GM18861 (cell line): ENCODE results near the gene TNPO1.

ENCODE experiments used
- ATAC-seq: cut with Tn5 transposase; IDR thresholded peaks from one replicate; pipeline ENCODE4 v1.9.1; 2021; ENCODE audit not compliant: unreplicated experiment

The TNPO1 gene

GRCh38 chr5:72850113-72850512, 33.7 kb downstream of the TNPO1 start:
- ATAC-seq = no peak

DNA sequence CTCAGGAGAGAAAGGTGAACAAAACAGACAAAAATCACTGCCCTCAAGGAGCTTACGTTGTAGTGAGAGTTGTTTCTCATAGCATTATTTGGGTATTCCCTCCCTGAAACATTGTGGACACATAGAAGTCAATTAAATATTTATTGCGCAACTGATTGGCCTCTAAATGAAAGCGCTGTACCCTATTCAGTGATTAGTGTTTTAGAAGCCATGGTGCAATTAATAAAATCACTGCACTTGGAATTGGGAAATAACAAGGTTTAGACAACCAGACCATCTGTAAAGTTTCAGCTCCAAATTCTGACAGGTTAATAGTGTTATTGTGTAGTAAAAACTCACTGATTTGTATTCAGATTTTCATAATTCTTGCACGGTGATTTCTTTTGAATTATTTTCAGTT, 35.9 kb downstream of the TNPO1 start:
- ATAC-seq = no peak

DNA sequence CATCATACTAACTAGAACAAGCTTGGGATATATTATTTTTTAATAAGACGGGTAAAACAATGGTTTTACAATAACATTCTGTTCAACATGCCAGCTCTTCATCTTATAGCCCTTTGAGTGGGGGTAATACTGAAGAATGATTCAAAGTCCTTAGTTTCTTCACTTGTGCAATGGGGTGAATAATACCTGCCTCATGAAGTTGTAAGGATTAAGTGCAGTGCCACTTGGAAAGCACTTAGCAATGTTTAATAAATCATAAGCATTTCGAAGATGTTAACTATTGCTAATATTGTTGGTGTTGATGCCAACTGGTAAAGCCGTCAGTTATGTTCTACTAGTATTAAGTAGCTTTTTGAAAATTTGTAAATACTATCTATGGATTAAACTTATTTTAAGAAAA, 38.0 kb downstream of the TNPO1 start:
- no peak for ATAC-seq

GRCh38 chr5:72855821-72856220, 39.4 kb downstream of the TNPO1 start:
- no peak for ATAC-seq

DNA sequence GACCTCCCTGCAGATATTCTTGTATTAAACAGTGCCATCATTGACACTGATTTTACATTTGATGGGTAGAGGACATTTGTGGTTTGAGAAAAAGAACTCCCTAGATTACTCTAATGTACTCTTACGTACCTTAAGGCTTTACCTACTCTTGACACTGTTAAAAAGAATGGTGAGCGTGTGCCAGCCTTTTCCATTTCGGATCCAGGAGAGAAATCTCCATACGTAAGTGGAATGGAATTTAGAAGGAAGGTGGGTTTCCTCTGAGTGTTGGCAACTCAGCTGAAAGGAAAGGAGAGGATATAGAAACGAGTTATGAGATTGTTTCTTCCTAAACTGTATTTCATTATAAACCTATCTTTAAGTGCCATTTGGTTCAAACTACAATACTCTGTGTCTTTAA, 40.9 kb downstream of the TNPO1 start:
- ATAC-seq = no peak

DNA sequence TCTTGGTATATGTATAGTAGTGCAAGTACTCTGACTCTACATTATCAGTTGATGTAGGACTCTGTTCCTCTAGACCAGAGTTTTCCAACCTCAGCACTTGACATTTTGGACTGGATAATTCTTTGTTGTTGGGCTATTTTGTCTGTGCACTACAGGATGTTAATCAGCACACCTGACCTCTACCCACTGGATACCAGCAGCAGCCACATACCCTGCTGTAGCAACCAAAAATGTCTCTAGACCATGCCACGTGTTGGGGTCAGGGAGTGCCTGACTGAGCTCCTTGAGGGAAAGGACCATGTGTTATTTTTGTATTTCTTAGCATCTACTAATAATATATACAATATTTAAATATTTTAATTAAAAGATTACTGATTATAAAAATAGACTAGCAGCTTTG, 42.7 kb downstream of the TNPO1 start:
- no peak for ATAC-seq

GRCh38 chr5:72860499-72860898, 44.0 kb downstream of the TNPO1 start:
- ATAC-seq = no peak

- ATAC-seq = no peak
Observed at GRCh38 chr5:72871366-72872024, 55.0 kb downstream of the TNPO1 start.

- no peak for ATAC-seq
Observed at GRCh38 chr5:72878854-72879253, 62.4 kb downstream of the TNPO1 start.

GRCh38 chr5:72882989-72883388, 66.5 kb downstream of the TNPO1 start:
- ATAC-seq = no peak

DNA sequence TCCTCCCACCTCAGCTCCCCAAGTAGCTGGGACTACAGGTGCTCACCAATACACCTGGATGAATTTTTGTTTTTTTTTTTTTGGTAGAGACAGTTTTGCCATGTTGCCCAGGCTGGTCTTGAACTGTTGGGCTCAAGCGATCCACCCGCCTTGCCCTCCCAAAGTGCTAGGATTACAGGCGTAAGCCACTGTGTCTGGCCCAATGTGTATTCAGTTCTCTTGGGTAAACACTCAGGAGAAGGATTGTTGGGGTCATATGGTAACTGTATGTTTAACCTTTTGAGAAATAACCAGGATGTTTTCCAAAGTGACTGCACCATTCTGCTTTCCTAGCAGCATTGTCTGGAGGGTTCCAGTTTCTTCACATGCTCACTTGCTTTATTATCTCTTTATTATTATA, 67.4 kb downstream of the TNPO1 start:
- ATAC-seq = no peak

GRCh38 chr5:72884892-72885291, 68.4 kb downstream of the TNPO1 start:
- ATAC-seq = no peak

DNA sequence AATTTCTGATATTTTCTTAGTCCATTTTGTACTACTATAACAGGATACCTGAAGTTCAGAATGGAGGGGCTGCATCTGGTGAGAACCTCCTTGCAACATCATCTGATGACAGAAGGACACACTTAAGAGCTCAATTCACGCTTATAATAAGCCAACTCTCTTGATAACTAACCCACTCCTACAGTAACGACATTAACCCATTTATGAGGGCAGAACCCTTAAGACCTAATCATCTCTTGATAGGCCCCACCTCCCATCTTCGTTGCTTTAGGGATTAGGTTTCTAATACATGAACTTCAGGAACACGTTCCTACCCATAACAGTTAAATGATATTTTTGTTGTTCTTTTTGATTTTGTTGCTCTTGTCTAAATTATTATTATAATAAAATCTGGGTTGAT, 69.4 kb downstream of the TNPO1 start:
- no peak for ATAC-seq

DNA sequence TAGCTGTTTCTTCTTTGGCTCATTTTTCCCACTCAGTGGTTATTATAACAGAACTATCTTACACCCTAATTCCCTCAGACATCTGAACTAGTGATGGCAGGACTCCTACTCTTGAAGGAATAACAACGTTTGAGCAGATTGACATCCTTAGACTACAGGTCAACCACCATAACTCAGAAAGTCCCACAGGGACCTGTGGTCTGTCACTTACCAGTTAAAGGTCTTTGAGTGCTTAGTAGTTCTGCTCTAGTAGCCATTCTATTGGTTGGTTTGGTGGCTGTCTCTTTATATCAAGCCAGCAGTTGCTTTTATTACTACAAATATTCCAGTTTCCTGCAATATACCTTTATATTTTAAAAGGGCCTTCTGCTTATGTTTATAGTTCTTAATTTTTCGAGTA, 72.1 kb downstream of the TNPO1 start:
- no peak for ATAC-seq

DNA sequence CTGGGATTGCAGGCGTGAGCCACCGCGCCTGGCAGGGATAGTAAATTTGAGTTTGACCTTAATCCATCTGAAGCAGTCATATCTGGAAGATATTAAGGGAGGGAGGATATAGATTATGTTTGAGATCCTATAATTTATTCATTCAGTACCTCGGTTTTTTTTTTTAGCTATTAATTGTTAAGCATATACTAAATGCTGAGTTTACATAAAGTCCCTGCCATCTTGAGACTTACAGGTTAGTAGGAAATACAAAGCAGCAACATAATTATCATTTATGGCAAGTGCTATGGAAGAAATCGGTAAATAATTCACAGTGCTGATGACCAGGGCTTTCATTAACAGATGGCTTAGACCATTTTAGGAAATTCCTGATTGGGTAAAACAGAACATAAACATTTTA, 72.9 kb downstream of the TNPO1 start:
- ATAC-seq = no peak

DNA sequence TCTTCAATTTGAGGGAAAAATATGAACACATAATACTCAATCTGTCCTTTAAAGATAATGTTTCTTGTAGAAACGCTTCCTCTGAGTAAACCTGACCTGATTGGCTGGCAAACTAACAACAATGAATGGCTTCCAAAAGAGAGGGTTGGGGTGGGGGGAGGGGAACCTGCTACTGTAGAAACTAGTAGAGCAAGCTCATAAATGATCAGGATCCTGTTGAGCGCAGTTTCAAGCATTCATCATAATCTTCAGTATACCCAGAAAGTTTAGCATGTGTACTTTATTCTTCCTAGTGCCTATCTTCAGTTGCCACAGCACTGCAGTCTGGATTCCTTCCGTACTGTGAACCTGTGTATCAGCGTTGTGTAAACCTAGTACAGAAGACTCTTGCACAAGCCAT, 76.4 kb downstream of the TNPO1 start:
- ATAC-seq = no peak

- no peak for ATAC-seq
Observed at GRCh38 chr5:72895758-72896157, 79.3 kb downstream of the TNPO1 start.

- no peak for ATAC-seq
Observed at GRCh38 chr5:72906806-72907205, 90.3 kb downstream of the TNPO1 start.

GRCh38 chr5:72908664-72909063, 92.2 kb downstream of the TNPO1 start:
- ATAC-seq = no peak

DNA sequence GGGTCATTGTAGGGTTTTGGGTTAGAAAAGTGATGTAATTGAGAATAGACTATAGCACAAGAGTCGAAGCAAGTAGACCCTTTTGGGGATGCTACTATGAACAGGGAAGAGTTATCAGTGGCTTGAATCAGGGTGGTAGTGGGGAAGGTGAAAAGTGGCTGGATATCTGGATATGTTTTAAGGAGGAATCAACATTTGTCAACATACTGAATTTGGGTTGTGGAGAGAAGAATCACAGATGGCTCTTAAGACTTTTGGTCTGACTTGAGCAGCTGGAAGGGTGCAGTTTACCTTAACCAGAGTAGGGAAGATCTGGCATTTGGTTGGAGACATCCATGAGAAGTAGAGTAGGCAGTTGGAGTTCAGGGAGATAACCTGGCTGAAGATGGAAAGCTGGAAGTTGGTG, 100.9 kb downstream of the TNPO1 start:
- ATAC-seq = no peak

DNA sequence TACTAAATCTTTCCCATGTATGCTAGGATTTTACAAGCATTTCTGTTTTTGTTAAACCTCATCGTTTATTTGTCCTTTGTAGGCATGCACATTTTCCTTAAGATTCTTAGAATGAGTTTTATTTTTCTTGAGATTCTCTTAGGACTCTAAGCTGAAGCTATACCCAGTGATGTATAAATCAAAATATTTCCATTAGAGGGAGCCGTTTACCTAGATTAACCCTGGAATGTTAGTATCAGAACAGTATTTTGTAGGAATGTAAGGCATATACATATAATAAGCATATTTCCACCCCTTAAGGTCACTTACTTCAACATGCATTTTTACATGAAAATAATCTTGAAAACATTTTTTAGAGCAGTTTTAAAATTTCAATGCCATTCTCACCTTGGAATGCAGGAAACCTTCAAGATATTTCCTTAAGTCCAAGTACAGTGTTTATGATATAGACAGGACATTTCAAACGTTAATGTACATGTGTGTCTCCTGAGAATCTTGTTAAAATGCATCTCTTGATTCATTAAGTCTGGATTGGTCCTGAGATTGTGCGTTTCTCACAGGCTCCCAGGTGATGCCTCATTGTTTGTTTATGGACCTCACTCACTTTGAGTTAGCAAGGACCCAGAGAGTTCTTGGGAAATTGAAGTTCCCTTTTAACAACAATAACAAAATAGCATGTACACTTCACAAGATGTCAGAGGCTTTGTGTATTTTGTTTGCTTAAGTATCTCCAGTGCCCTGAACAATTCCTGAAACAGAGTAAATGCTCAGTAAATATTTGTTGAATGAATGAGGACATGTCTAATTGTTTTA, 104.4 kb downstream of the TNPO1 start:
- ATAC-seq = no peak

GRCh38 chr5:72921886-72922285, 105.4 kb downstream of the TNPO1 start:
- ATAC-seq = no peak

DNA sequence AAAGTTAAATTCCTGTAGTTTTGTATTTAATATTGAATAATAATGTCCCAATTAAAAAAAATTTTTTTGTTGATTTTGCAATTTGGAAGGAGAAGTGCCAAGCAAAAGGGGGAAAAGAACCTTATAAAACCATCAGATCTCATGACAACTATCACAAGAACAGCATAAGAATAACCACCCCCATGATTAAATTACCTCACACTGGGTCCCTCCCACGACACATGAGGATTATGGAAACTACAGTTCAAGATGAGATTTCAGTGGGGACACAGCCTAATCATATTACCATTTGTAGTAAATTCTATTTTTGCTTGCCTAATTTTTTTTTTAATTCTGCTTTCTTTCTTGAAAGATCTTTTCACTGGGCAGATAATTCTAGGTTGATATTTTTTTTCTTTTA, 106.0 kb downstream of the TNPO1 start:
- ATAC-seq = no peak
